HG02642 (cell line): ENCODE data around the gene MRTFA.
"Not testable (repeated sequence)": the region's sequence is repeated elsewhere in the genome, so short reads cannot be mapped to it uniquely, and the experiment has no call there.

Experiments used
- ATAC-seq: cut with Tn5 transposase; IDR thresholded peaks from one replicate; pipeline ENCODE4 v1.9.1; 2021; ENCODE audit warnings: mild to moderate bottlenecking; ENCODE audit not compliant: unreplicated experiment, poor library complexity

Gene MRTFA

GRCh38 chr22:40508046-40508445 lies 128.5 kb downstream of the MRTFA start:
- not testable (repeated sequence) for ATAC-seq

GRCh38 chr22:40507491-40507890 lies 129.0 kb downstream of the MRTFA start:
- no peak for ATAC-seq

GRCh38 chr22:40506762-40507161 lies 129.8 kb downstream of the MRTFA start:
- no peak for ATAC-seq

- ATAC-seq = no peak
Measured at GRCh38 chr22:40504285-40505249, 132.0 kb downstream of the MRTFA start.

GRCh38 chr22:40502919-40503318 lies 133.6 kb downstream of the MRTFA start:
- ATAC-seq = no peak

- not testable (repeated sequence) for ATAC-seq
Measured at GRCh38 chr22:40500465-40500786, 136.1 kb downstream of the MRTFA start.

- ATAC-seq = no peak
Measured at GRCh38 chr22:40499209-40499623, 137.3 kb downstream of the MRTFA start.

- no peak for ATAC-seq
Measured at GRCh38 chr22:40498420-40499208, 137.9 kb downstream of the MRTFA start.

GRCh38 chr22:40493441-40493840 lies 143.1 kb downstream of the MRTFA start:
- no peak for ATAC-seq

GRCh38 chr22:40491990-40492631 lies 144.4 kb downstream of the MRTFA start:
- ATAC-seq = peak; percentile 90

GRCh38 chr22:40487663-40488249 lies 148.8 kb downstream of the MRTFA start:
- no peak for ATAC-seq

GRCh38 chr22:40486962-40487602 lies 149.4 kb downstream of the MRTFA start:
- no peak for ATAC-seq

GRCh38 chr22:40485813-40486667 lies 150.5 kb downstream of the MRTFA start:
- no peak for ATAC-seq

- ATAC-seq = no peak
Measured at GRCh38 chr22:40484906-40485669, 151.4 kb downstream of the MRTFA start.

- ATAC-seq = no peak
Measured at GRCh38 chr22:40482886-40483285, 153.6 kb downstream of the MRTFA start.

- no peak for ATAC-seq
Measured at GRCh38 chr22:40482391-40482790, 154.1 kb downstream of the MRTFA start.

- ATAC-seq = no peak
Measured at GRCh38 chr22:40480996-40481395, 155.5 kb downstream of the MRTFA start.

GRCh38 chr22:40479887-40480538 lies 156.5 kb downstream of the MRTFA start:
- no peak for ATAC-seq
